OCI-LY7 (cell line): Measurements from ENCODE around the gene GALNT10. TPM values are rescaled to one million over a fixed set of nuclear protein-coding genes. Genes with fewer than 3 reads are reported as not detected.

Experiments used
- BruUV-seq: library from RNA; stranded (reverse); fragments of 400-500 nt; replicated peaks from 2 replicates; lab custom pipeline; 2021; lab: Mats Ljungman, UMichigan
- CTCF ChIA-PET: fragments of 300-600 bp; sonication (Branson Sonifier 250); formaldehyde crosslinking; loops from one replicate; lab custom pipeline; 2022; ENCODE audit warnings: antibody characterized with exemption; ENCODE audit not compliant: unreplicated experiment; lab: Charles Lee
- POLR2A ChIA-PET: fragments of 300-600 bp; sonication (Branson Sonifier 250); formaldehyde crosslinking; loops from one replicate; lab custom pipeline; 2022; ENCODE audit warnings: antibody characterized with exemption; lab: Charles Lee
- DNase-seq: peaks from one replicate; pipeline ENCODE4 v3.0.0-alpha.2; 2015; ENCODE audit warnings: low spot score
- H2AFZ ChIP-seq: fragments of 200-600 bp; sonication (generic), shearing (Covaris generic); 2 replicates; pipeline ENCODE4 v1.6.1; 2014; ENCODE audit warnings: mild to moderate bottlenecking, antibody characterized with exemption, low read length, moderate library complexity
- H3K27ac ChIP-seq: fragments of 200-600 bp; sonication (generic); 2 replicates; pipeline ENCODE4 v1.5.1; 2014; ENCODE audit warnings: mixed run types, low read depth, mild to moderate bottlenecking, moderate library complexity, low read length, inconsistent platforms; ENCODE audit not compliant: poor library complexity, severe bottlenecking
- H3K36me3 ChIP-seq: fragments of 200-600 bp; sonication (generic); 2 replicates; pipeline ENCODE4 v1.6.1; 2014; ENCODE audit warnings: mild to moderate bottlenecking, antibody characterized with exemption, low read length, moderate library complexity, mixed read lengths; ENCODE audit not compliant: insufficient read depth
- H3K4me1 ChIP-seq: fragments of 200-600 bp; sonication (generic); 2 replicates; pipeline ENCODE4 v1.5.1; 2014; ENCODE audit warnings: mild to moderate bottlenecking, low read length; ENCODE audit not compliant: insufficient read depth, poor library complexity, severe bottlenecking
- H3K4me2 ChIP-seq: fragments of 200-600 bp; sonication (generic); 2 replicates; pipeline ENCODE4 v1.6.1; 2014; ENCODE audit warnings: mild to moderate bottlenecking, low read length
- H3K4me3 ChIP-seq: fragments of 200-600 bp; sonication (generic); 2 replicates; pipeline ENCODE4 v1.5.1; 2014; ENCODE audit warnings: mild to moderate bottlenecking, low read depth, low read length; ENCODE audit not compliant: poor library complexity, severe bottlenecking
- H3K79me2 ChIP-seq: fragments of 200-600 bp; sonication (generic); 2 replicates; pipeline ENCODE4 v1.6.1; 2016; ENCODE audit warnings: low read depth, mild to moderate bottlenecking, low read length, moderate library complexity, mixed read lengths; ENCODE audit not compliant: insufficient read depth
- H3K9me2 ChIP-seq: fragments of 200-600 bp; sonication (generic); 2 replicates; pipeline ENCODE4 v1.6.1; 2016; ENCODE audit warnings: mild to moderate bottlenecking, low read length, mixed read lengths; ENCODE audit not compliant: insufficient read depth
- H3K9me3 ChIP-seq: fragments of 200-600 bp; sonication (generic); 2 replicates; pipeline ENCODE4 v1.6.1; 2014; ENCODE audit warnings: mild to moderate bottlenecking, mixed run types, low read length, mixed read lengths
- H4K20me1 ChIP-seq: fragments of 200-600 bp; sonication (generic); 2 replicates; pipeline ENCODE4 v1.6.1; 2014; ENCODE audit warnings: mild to moderate bottlenecking, antibody characterized with exemption, low read length, moderate library complexity, mixed read lengths; ENCODE audit not compliant: insufficient read depth
- CTCF ChIP-seq: fragments of 200-600 bp; sonication (generic); conservative IDR thresholded peaks from 2 replicates; pipeline ENCODE4 v1.5.1; 2014; ENCODE audit warnings: mild to moderate bottlenecking, antibody characterized with exemption, low read length, moderate library complexity, mixed read lengths
- EZH2phosphoT487 ChIP-seq: fragments of 200-600 bp; sonication (generic); IDR thresholded peaks from 2 replicates; pipeline ENCODE4 v1.6.1; 2018; ENCODE audit warnings: low read depth, borderline replicate concordance, mild to moderate bottlenecking, mixed run types, antibody characterized with exemption, low read length, moderate library complexity, mixed read lengths
- intact Hi-C: fragments of 100-400 bp; cut with micrococcal nuclease; formaldehyde crosslinking; loops from one replicate; pipeline ENCODE4 v1.10.0; 2022; ENCODE audit not compliant: unreplicated experiment
- total RNA-seq, 2 experiments: library from RNA; depleted of rRNA in 1 of 2; stranded (reverse); fragments of >200 nt in 1 of 2; shearing (Covaris generic) in 1 of 2; gene quantifications; 2 replicates each; pipeline ENCODE4 v1.2.3, GENCODE V29; 2014 to 2022

GALNT10 gene
- total RNA-seq, 2 experiments from 2014 or later, result 7.3 to 20.6 TPM

GRCh38 chr5:154217462-154217861, 26.9 kb downstream of the GALNT10 start:
- H3K36me3 ChIP-seq, result no peaks in the 10 kb centered on the region
- intact Hi-C loops, result no loop called here
- no peak overlapping the region for H3K4me2 ChIP-seq
- H3K79me2 ChIP-seq, result no peaks in the 10 kb centered on the region
- TF ChIP-seq CTCF (no peak), EZH2phosphoT487 (no peak)
- no TSS peak for BruUV-seq
- no peaks in the 10 kb centered on the region for H3K9me2 ChIP-seq
- no peaks in the 10 kb centered on the region for H3K4me1 ChIP-seq
- POLR2A ChIA-PET, result interaction anchor here (0.5 kb wide), 1 partner anchor 161 kb away, joined by 3 read pairs; no protein-coding TSS in a partner anchor
- H3K9me3 ChIP-seq, result no peaks in the 10 kb centered on the region
- CTCF ChIA-PET, result no interaction called here
- H3K4me3 ChIP-seq, result no peak overlapping the region
- H4K20me1 ChIP-seq, result no peaks in the 10 kb centered on the region
- no peak for DNase-seq
- H3K27ac ChIP-seq, result no peak overlapping the region
- H2AFZ ChIP-seq, result no peak overlapping the region

- H3K79me2 ChIP-seq, result no peaks in the 10 kb centered on the region
- H4K20me1 ChIP-seq, result 0 out of 2 replicates have a peak, but pooled peaks cover 4% of the 10 kb centered on the region
- H3K36me3 ChIP-seq, result no peaks in the 10 kb centered on the region
- no peak overlapping the region for H3K27ac ChIP-seq
- intact Hi-C loops, result no loop called here
- POLR2A ChIA-PET, result no interaction called here
- no peak for DNase-seq
- H3K9me3 ChIP-seq, result no peaks in the 10 kb centered on the region
- TF ChIP-seq CTCF (no peak), EZH2phosphoT487 (no peak)
- H3K9me2 ChIP-seq, result no peaks in the 10 kb centered on the region
- H3K4me1 ChIP-seq, result no peaks in the 10 kb centered on the region
- BruUV-seq, result no TSS peak
- H3K4me2 ChIP-seq, result no peak overlapping the region
- no peak overlapping the region for H2AFZ ChIP-seq
- no peak overlapping the region for H3K4me3 ChIP-seq
- CTCF ChIA-PET, result no interaction called here
These were observed 28.3 kb downstream of the GALNT10 start for GRCh38 chr5:154218786-154219185.

- CTCF ChIA-PET, result no interaction called here
- H2AFZ ChIP-seq, result no peak overlapping the region
- intact Hi-C loops, result no loop called here
- no peak overlapping the region for H3K4me2 ChIP-seq
- BruUV-seq, result no TSS peak
- no peaks in the 10 kb centered on the region for H3K36me3 ChIP-seq
- H3K4me3 ChIP-seq, result no peak overlapping the region
- no peaks in the 10 kb centered on the region for H3K4me1 ChIP-seq
- POLR2A ChIA-PET, result interaction anchor here (0.9 kb wide), 1 partner anchor 29 kb away, joined by 3 read pairs; no protein-coding TSS in a partner anchor
- no peak for TF ChIP-seq EZH2phosphoT487
- TF ChIP-seq CTCF, result no peak
- no peaks in the 10 kb centered on the region for H3K79me2 ChIP-seq
- H3K27ac ChIP-seq, result no peak overlapping the region
- no peak for DNase-seq
- H3K9me2 ChIP-seq, result no peaks in the 10 kb centered on the region
- no peaks in the 10 kb centered on the region for H3K9me3 ChIP-seq
- 0 out of 2 replicates have a peak, but pooled peaks cover 4% of the 10 kb centered on the region for H4K20me1 ChIP-seq
These were observed 30.1 kb downstream of the GALNT10 start for GRCh38 chr5:154220625-154221024.
